GM19438 (cell line): ENCODE results near the gene SLC37A1.
"Not testable (repeated sequence)": the region's sequence is repeated elsewhere in the genome, so short reads cannot be mapped to it uniquely, and the experiment has no call there.

ENCODE experiments used
- ATAC-seq: cut with Tn5 transposase; IDR thresholded peaks from one replicate; pipeline ENCODE4 v1.9.1; 2021; ENCODE audit warnings: low read depth; ENCODE audit not compliant: unreplicated experiment

SLC37A1 gene

DNA sequence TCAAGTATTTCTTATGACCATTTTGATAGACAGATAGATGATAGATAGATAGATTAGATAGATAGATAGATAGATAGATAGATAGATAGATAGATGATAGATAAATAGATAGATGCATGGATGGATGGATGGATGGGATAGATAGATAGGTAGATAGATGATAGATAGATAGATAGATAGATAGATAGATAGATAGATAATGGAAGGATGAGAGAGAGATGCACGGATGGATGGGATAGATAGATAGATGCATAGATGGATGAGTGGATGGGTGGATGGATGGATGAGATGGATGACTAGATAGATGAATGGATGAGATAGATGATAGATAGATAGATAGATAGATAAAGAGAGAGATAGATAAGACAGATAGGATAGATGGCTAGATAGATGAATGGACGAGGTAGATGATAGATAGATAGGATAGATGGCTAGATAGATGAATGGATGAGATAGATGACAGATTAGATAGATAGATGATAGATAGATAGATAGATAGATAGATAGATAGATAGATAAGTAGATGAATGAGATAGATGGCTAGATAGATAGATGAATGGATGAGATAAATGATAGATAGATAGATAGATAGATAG is 114.9 kb downstream of the SLC37A1 start:
- ATAC-seq, result not testable (repeated sequence)

DNA sequence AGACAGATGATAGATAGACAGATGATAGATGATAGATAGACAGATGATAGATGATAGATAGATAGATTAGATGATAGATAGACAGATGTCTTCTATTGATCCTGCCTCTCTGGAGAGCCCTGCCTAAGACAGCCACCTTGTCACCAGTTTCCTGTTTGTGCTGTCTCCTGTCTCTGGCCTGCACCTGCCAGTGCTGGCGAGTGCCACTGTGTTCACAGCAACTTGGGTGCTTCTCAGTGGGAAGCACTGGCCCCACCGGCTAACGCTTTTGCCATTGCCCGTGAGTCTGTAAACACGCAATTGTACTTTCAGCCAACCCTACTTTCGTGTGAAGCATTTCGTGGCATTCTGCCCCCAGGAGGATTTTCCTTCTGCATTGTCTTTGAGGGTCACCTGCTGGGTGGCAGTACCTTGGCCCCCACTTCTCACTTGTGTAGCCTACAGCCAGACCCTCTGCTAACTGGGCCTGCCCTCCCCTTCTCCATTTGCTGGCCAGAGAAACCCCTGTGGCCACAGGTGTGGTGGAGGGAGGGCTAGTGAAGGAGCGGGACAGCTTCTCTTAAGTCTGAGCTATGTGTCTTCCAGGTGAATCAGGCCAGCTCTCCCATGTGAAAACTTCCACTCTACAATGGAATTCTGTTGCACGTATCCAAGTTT is 116.4 kb downstream of the SLC37A1 start:
- no peak for ATAC-seq

DNA sequence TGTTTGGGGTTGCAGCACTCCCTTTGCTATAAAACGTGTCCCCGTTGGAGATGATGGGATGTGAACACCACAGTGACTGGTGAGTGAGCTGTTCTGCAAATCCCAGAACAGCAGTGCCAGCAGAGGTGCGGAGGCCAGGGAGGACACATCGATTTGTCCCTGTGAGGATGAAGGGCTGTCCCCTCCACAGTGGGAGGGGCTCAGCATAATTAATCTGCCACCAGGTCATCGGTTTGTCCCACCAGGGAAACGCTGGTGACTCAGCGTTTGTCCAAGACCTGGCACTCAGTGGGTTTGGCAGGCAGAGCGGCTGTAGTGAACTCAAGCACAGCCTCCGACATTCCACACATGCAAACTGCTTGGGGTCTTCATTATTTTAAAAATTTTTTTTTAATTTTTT is 117.0 kb downstream of the SLC37A1 start:
- ATAC-seq, result no peak
